GM18505 (cell line): Measurements from ENCODE around the gene ERC2.

ENCODE experiments used
- ATAC-seq: cut with Tn5 transposase; IDR thresholded peaks from one replicate; pipeline ENCODE4 v1.9.1; 2021; ENCODE audit not compliant: unreplicated experiment
- POLR2A ChIP-seq: IDR thresholded peaks from 4 replicates; pipeline ENCODE4 v1.6.1; 2011; ENCODE audit warnings: borderline replicate concordance; ENCODE audit not compliant: insufficient read depth, insufficient read length; ENCODE audit errors: extremely low read depth

ERC2 gene

GRCh38 chr3:55607844-55608243 is 860.4 kb downstream of the ERC2 start:
- peak; percentile 75 for ATAC-seq
- no peak for TF ChIP-seq POLR2A

- ATAC-seq = no peak
- no peak for TF ChIP-seq POLR2A
Observed at GRCh38 chr3:55607175-55607574, 861.1 kb downstream of the ERC2 start.

- TF ChIP-seq POLR2A = no peak
- no peak for ATAC-seq
Observed at GRCh38 chr3:55605443-55606236, 862.6 kb downstream of the ERC2 start.

GRCh38 chr3:55604846-55605245 is 863.4 kb downstream of the ERC2 start:
- no peak for ATAC-seq
- no peak for TF ChIP-seq POLR2A

- TF ChIP-seq POLR2A = no peak
- ATAC-seq = no peak
Observed at GRCh38 chr3:55604402-55604801, 863.9 kb downstream of the ERC2 start.

- ATAC-seq = no peak
- no peak for TF ChIP-seq POLR2A
Observed at GRCh38 chr3:55601366-55602080, 866.7 kb downstream of the ERC2 start.

GRCh38 chr3:55598224-55598623 is 870.0 kb downstream of the ERC2 start:
- no peak for TF ChIP-seq POLR2A
- no peak for ATAC-seq

- ATAC-seq = no peak
- no peak for TF ChIP-seq POLR2A
Observed at GRCh38 chr3:55597641-55598040, 870.6 kb downstream of the ERC2 start.

- TF ChIP-seq POLR2A = no peak
- no peak for ATAC-seq
Observed at GRCh38 chr3:55596212-55596611, 872.1 kb downstream of the ERC2 start.

- no peak for TF ChIP-seq POLR2A
- no peak for ATAC-seq
Observed at GRCh38 chr3:55595420-55595819, 872.8 kb downstream of the ERC2 start.

GRCh38 chr3:55592572-55592971 is 875.7 kb downstream of the ERC2 start:
- ATAC-seq = no peak
- no peak for TF ChIP-seq POLR2A

GRCh38 chr3:55591888-55592287 is 876.4 kb downstream of the ERC2 start:
- no peak for TF ChIP-seq POLR2A
- ATAC-seq = no peak

- no peak for TF ChIP-seq POLR2A
Observed at GRCh38 chr3:55588146-55588765, 880.0 kb downstream of the ERC2 start.

GRCh38 chr3:55585856-55586255 is 882.4 kb downstream of the ERC2 start:
- no peak for ATAC-seq
- TF ChIP-seq POLR2A = no peak

More at GRCh38 chr3:55588146-55588765, 880.0 kb downstream of the ERC2 start:
- no peak for ATAC-seq
